ENCODE results near the gene SPATA13. TPM values are rescaled to one million over a fixed set of nuclear protein-coding genes. Genes with fewer than 3 reads are reported as not detected.

The SPATA13 gene
- total and polyA plus RNA-seq, 12 donors = 20.0 to 85.5 (median 31.0) TPM

DNA sequence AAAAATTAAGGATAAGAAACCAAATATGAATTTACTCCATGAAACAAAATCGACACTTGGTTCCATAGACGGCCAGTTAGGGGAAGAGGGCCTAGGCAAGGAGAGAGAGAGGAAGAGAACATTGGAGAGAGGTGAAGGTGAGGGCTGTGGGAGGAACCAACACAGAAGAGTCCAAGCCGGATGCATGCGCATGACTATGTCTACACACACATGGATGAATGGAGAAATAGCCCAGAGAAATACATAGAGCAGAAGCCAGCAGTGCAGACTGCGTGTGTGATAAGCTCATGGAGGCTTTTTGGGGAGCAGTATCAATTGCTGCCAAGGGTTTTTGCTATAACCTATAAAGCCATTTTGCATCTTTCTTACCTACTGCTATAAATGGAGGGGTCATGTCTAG, 81.6 kb downstream of the SPATA13 start:
- TF ChIP-seq POLR2A (IDR thresholded peaks at IDR 0.05) (no peak), CTCF (IDR thresholded peaks at IDR 0.05) (no peak)
- Histone ChIP-seq H3K4me3 (no peak overlapping the region), H3K27ac (no peak overlapping the region), H3K27me3 (no peaks in the 10 kb centered on the region), H3K36me3 (replicated peaks in 1 of 2) (no peaks in the 10 kb centered on the region), H3K9me3 (replicated peaks in 1 of 3) (no peaks in the 10 kb centered on the region), H3K4me1 (replicated peaks in 1 of 2) (peaks cover 0 to 14% of the 10 kb centered on the region in 2 donors)
- no peak for DNase-seq
- intact Hi-C loops (cut with DNase I) = no loop called here
- 90 to 96% (median 95%) methylated on average over 5 of the region's 5 CpGs for WGBS, 4 donors

DNA sequence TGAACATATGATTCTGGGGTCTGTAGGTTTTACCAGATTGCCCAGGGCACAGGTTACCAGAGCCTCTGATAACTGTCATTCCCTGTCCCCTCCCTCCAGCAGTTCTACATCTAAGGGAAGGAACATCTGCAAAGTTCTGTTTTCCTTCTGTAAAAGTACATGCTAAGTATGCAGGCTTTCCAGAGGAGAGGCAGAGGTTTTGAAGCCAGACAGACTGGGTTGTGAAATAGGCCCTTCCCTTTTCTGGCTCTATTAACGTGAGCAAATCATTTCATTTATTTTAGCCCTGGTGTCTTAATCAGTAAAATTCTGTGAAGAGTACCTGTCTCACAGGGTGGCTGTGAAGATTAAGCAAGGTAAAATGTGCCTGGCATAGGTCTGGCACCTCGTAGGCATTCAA, 82.8 kb downstream of the SPATA13 start:
- peaks cover 0 to 14% of the 10 kb centered on the region in 2 donors for H3K4me1 ChIP-seq (replicated peaks in 1 of 2)
- DNase-seq = no peak
- WGBS, 4 donors = 66 to 76% (median 66%) methylated on average over 2 of the region's 2 CpGs
- no peak overlapping the region for H3K4me3 ChIP-seq
- H3K27me3 ChIP-seq = no peaks in the 10 kb centered on the region
- H3K27ac ChIP-seq = no peak overlapping the region
- no peak for TF ChIP-seq CTCF (IDR thresholded peaks at IDR 0.05)
- no peak for TF ChIP-seq POLR2A (IDR thresholded peaks at IDR 0.05)
- intact Hi-C loops (cut with DNase I) = no loop called here
- no peaks in the 10 kb centered on the region for H3K9me3 ChIP-seq (replicated peaks in 1 of 3)
- no peaks in the 10 kb centered on the region for H3K36me3 ChIP-seq (replicated peaks in 1 of 2)

GRCh38 chr13:24244802-24245201, 84.3 kb downstream of the SPATA13 start:
- Histone ChIP-seq H3K27ac (no peak overlapping the region), H3K9me3 (replicated peaks in 1 of 3) (no peaks in the 10 kb centered on the region), H3K36me3 (replicated peaks in 1 of 2) (no peaks in the 10 kb centered on the region), H3K4me1 (replicated peaks in 1 of 2) (peaks cover 0 to 14% of the 10 kb centered on the region in 2 donors), H3K4me3 (no peak overlapping the region), H3K27me3 (no peaks in the 10 kb centered on the region)
- intact Hi-C loops (cut with DNase I) = no loop called here
- TF ChIP-seq POLR2A (IDR thresholded peaks at IDR 0.05) = no peak
- no peak for TF ChIP-seq CTCF (IDR thresholded peaks at IDR 0.05)
- DNase-seq = no peak
- WGBS, 4 donors = 94 to 97% (median 97%) methylated on average over 2 to 6 of the region's 6 CpGs

DNA sequence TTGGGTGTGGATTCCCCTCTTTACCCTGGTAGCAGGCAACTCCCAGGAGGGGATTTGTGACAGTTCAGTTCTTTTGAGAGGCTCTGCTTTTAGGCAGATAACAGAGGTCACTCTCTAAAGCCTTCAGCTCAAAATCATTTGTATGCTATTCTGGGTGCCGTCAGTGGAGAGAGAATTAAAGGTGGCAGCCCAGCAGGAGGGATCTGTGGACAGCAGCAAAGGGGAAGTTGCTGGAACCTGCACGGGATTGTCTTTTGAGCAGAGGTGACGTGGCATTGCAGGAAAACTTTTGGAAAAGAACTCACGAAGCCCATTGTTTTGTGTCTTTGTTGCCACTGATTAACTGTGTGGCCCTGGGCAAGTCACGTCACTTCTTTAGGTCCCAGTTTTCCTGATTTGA, 86.5 kb downstream of the SPATA13 start:
- no peaks in the 10 kb centered on the region for H3K36me3 ChIP-seq (replicated peaks in 1 of 2)
- H3K9me3 ChIP-seq (replicated peaks in 1 of 3) = no peaks in the 10 kb centered on the region
- TF ChIP-seq POLR2A (IDR thresholded peaks at IDR 0.05) (no peak), CTCF (IDR thresholded peaks at IDR 0.05) (no peak)
- H3K4me3 ChIP-seq = no peak overlapping the region
- DNase-seq = no peak
- H3K4me1 ChIP-seq (replicated peaks in 1 of 2) = peaks cover 0 to under 1% of the 10 kb centered on the region in 2 donors
- no peaks in the 10 kb centered on the region for H3K27me3 ChIP-seq
- intact Hi-C loops (cut with DNase I) = no loop called here
- H3K27ac ChIP-seq = no peak overlapping the region
- WGBS, 4 donors = 79 to 89% (median 84%) methylated on average over 5 of the region's 5 CpGs

Data from adrenal gland (tissue), 12 donors.